ENCODE results near the gene TYSND1.
A peak's percentile ranks its signal among the peaks of the same experiment; 100 is the strongest.
"Not testable (repeated sequence)": the region's sequence is repeated elsewhere in the genome, so short reads cannot be mapped to it uniquely, and the experiment has no call there.

The TYSND1 gene

DNA sequence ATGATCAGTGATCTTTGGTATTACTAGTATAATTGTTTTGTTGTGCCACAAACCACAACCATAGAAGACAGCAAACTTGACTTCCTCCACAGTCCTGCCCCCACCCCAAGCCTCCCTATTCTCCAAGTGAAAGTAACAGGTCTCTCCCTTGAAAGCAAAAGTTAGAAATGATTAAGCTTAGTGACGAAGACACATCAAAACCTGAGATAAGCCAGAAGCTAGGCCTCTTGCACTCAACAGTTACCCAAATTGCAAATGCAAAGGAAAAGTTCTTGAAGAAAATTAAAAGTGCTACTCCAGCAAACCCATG is 16.3 kb upstream of the TYSND1 start:
- no peak for DNase-seq

DNA sequence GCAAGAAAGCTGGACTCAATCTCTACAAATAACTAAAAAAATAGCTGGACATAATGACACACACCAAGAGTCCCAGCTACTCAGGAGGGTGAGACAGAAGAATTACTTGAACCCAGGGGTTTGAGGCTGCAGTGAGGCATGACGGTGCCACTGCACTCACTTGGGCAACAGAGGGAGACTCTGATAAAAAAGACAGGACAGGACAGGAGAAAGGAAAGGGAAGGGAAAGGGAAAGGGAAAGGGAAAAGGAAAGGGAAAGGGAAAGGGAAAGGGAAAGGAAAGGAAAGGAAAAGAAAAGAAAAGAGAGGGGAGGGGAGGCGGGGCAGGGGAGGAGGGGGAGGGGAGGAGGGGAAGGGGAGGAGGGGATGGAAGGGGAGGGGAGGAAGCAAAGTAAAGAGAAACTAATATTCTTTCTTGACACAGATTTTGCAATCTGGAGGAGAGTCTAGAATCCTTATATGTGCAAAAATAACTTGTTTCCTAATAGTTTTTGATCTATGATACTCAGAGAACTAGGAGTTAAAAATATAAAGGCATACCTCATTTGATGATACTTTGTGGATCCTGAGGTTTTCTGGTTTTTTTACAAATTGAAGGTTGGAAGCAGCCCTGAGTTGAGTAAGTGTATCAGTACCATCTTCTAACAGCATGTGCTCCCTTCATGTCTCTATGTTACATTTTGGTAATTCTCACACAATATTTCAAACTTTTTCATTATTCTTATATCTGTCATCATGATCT is 15.8 kb upstream of the TYSND1 start:
- no peak for DNase-seq

DNA sequence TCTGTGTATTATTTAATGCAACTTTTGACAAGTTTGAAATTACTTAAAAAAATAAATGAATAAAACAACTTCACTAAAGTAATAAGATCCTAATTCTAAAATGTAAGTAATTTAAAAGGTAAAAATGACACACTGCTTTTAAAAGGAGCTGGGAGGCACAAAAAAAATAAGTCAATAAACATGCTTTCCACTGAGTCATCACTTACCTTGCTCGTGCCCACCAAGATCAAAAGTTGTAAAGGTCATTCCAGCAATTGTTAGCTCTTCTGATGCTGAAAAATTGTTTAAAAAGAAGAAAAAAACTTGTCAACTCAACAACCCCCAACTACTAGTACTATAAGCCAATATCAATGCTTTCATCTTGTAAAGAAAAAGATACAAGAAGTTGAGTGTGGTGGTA is 14.3 kb upstream of the TYSND1 start:
- no peak for DNase-seq

DNA sequence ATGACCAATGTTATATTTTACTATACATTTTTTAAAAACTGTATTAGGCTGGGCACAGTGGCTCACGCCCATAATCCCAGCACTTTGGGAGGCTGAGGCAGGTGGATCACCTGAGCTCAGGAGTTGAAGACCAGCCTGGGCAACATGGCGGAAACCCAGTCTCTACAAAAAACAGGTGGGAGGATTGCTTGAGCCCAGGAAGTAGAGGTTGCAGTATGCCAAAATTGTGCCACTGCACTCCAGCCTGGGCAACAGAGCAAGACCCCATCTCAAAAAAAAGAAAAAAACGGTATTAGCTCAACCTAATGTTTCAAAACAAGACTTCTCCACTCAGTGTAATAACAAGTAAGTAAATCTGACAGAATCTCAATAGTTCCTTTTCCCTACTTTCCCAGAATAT is 12.9 kb upstream of the TYSND1 start:
- not testable (repeated sequence) for DNase-seq

DNA sequence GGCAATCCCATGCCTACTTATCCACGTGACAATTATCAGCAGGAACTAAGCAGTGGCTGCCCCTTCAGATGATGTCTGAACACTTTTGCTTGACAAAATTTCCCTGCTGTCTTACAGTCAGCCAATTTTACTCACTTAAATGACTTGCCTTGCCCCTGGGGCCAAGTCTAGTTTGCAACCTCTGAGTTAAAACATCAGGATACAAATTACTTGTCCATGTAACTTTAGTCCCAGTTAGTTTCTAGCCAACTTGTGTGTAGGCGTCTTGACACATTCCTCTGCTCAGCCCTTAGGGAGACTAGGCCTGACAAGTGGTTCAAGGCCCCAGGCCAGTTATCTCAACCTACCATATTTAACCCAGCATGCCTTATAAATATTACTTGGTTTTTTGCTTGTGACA is 11.6 kb upstream of the TYSND1 start:
- no peak for DNase-seq

DNA sequence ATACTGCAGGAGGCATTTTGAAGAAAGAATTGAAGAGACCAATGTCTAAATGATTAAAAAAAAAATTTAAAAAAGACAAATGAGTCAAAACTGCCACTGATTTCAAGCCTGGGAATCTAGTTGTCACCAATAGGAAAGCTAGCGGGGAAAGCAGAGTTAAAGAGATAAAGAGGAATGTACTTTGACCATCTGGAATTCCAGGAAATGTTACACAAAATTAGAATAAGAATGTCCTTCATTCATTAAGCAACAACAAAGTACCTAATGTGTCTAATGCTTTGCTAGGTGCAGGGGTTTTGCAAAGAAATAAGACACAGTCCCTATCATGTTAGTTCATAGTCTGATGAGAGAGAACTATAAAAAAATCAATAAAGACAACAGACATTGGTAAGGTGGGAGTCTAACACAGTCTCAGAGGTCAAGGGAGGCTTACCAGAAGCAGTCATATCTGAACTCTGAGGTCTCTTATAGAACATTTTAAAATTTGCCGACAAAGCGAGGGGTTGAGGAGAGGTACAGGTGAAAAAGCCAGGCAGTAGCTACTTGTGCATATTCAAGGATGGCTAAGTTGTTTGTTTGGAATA is 8.8 kb upstream of the TYSND1 start:
- DNase-seq = no peak

DNA sequence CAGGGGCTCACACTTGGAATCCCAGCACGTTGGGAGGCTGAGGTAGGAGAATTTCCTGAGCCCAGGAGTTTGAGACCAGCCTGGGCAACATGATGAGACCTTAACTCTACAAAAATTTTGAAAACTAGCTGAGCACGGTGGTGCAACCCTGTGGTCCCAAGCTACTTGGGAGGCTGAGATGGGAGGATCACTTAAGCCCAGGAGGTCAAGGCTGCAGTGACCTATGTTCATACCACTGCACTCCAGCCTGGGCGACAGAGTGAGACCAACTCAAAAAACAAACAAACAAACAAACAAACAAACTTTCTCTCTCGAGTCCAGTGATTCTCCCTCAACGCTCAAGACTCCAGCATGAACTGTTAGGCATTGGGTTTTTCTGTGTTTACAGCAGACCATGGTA is 2.0 kb upstream of the TYSND1 start:
- DNase-seq = no peak

DNA sequence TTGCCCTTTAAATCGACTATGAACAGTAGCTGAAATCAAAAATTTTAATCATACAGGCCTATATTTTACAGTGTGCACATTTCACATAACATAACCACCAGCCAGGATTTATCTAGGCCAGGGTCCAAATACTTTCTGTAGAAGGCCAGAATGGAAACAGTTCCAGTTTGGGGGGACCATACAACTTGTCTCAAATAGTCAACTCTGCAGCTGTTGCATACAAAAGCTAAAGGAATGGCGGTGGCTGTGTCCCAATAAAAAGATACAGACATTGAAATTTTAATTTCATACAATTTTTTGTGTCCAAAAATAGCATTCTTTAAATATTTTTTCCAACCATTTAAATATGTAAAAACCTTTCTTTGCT is 742 bp upstream of the TYSND1 start:
- DNase-seq = no peak

DNA sequence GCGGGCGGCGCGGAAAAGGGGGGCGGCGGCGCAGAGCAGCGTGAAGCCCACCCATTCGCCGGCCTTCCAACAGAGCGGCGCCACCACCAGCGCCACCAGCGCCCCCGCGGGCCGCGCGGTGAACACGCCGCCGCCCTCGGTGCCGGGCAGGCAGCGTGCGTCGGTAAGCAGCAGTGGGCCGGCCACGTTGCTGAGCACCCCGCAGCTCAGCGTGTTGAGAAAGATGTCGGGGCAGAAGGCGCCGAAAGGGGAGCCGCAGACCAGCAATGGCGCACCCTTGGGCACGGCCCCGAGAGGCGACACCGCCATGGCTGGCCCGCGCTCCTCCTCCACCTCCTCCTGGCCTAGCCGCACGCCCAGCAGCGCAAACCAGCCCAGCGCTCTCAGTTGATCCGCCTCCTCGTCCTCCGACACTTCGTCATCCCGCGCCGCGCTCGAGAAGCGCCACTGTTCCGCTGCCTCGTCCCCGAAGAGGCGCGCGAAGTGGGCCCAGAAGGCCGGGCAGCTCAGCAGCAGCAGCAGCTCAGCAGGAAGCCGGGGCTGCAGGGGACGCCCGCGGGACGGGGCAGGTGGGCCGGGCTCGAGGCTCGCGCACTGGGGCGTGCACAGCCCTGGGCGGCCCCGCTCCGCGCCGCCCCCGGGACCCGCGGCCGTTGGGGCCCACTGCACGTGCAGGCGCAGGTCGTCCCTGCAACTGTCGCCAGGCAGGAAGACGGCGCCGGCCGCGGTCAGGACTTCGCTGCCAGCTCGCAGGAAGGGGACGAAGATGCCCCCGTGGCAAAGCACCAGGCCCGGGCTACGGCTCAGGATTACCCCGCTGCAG is 623 bp downstream of the TYSND1 start:
- peak; percentile 14 to 65 for DNase-seq

DNA sequence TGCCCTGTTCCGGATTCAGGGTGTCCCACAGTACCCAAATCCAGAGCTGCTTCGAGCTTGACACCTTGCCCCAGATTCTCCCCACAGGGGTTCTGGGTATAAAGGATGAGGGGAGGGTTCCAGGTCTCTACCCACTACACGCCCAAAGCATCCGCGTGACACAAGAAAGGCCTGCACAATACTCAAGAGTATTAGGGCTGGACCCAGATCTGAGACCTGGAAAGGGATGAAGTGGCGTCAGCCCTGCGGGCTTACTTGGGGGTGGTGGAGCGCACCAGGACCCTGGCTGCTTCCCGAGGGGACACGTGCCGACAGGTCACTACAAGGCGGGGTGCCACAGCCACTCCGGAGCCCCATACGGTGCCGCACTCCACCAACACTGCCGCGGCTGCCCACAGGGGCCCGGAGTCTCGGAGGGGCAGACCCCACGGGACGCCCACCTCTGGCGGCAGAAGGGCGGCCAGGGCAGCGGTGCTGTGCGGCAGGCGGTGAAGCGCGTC is 1.3 kb downstream of the TYSND1 start:
- DNase-seq = no peak

DNA sequence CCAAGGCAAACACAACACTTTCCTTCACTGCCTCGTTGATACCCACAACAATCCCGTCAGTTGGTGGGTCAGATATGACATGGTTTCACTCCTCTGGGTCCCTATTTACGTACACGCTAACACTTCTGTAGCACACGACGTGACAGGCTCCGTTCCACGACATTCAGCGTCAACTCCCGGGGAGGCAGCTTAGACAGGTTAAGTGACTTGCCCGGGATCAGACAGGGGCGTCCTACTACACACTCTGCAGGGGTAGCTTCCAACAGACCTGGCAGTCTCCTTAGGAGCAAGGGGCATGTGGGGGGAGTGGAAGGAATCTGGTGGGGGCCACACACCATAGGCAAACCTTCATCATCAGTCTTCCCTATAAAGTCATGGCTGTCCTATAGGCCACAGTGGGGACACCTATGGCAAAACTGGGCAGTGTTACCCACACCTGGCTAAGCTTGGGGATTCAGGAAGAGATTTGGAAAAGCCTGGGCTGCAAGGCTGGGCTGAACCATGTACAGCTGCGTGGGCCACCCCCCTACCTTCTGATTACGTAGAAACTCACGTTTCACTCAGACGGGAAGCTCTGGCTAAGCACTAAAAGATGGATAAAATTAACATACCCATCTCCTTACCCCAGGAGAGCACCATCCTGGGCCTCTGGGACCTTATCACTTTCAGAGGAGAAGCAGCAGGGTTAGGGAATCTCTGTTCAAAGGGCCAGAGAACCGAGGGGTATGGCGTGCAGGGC is 2.0 kb downstream of the TYSND1 start:
- no peak for DNase-seq

DNA sequence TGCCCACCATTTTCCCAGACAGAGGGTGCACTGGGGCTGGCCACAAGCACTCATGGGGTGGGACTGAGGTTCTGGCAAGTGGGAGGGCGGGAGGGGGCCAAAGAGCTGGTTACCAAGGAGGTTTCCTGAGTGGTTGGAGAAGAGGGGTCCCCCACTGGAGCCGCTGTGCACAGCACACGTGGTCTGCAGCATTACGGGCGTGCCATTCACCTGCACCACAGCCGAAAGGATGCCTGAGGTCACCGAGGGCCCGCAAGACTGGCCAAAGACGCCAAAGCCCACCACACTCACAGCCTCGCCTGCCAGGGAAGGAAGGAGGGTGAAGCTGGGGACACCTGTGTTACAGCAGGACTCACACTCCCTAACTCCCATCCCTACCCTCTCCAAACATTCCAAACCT is 3.9 kb downstream of the TYSND1 start:
- no peak for DNase-seq

DNA sequence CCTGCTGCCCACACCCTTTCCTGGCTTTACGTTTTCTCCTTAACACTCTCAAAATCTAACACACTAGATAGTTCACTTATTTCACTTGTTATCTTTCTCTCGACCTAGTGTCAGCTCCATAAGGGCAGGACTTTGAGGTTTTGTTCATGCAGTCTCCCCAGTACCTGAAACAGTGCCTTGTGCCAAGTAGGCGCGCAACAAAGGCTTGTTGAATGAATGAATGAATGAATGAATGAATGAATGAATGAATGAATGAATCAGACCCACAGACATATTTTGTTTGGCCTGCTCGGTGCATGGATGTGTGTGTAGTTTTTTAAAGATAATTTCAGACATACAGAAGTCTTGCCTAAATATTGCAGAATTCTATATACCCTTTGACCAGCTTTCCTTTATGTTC is 6.2 kb downstream of the TYSND1 start:
- no peak for DNase-seq

DNA sequence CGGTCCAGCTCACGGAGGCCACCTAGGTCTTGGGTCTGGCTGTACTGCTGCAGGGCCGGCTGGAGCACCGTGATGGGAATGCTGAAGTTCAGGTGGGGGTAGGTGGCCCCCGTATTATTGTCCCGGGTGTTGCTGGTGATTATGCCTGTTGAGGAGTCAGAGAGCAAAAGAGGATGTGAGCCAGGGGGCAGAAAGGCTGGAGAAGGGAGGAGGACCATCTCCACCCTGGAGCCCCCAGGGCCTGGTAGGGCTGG is 6.6 kb downstream of the TYSND1 start:
- DNase-seq = no peak

DNA sequence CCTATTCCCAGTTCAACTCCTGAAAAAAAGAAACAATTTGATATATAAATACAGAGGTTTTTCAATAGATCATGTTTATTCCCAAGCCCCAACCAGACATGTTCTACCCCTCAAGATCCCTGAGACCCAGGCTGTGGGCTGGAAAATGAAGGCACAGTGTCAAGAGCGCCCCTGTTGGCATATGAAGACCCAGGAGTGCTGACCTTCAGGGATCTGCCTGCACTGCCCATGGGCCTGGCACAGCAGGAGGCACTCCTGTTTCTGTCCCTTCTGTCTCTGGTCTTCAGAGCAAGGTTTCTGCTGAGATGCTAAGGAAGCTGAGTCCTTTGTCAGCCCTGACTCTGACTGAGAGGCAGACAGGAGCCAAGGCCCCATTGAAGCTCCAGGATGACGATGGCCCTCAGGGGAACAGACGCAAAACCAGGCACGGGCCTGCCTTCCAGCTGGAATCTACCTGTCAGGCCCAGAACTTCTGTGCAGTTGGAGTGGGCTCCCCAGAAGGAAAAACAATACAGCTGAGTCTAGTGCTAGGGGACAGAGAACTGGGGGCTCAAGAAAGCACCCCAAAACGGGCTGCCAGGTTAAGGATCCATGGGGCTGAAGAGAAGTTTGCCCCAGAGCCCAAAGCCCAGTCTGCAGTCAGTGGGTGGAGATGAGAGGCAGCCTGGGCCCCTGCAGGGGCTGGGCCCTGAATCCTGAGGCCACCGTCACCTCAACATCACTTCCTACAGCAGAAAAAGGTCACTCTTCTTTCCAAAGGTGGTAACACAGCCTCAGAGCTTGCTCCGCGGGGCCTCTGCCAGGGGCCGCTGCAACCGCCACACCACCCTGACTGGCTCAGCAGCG is 7.1 kb downstream of the TYSND1 start:
- DNase-seq = no peak

DNA sequence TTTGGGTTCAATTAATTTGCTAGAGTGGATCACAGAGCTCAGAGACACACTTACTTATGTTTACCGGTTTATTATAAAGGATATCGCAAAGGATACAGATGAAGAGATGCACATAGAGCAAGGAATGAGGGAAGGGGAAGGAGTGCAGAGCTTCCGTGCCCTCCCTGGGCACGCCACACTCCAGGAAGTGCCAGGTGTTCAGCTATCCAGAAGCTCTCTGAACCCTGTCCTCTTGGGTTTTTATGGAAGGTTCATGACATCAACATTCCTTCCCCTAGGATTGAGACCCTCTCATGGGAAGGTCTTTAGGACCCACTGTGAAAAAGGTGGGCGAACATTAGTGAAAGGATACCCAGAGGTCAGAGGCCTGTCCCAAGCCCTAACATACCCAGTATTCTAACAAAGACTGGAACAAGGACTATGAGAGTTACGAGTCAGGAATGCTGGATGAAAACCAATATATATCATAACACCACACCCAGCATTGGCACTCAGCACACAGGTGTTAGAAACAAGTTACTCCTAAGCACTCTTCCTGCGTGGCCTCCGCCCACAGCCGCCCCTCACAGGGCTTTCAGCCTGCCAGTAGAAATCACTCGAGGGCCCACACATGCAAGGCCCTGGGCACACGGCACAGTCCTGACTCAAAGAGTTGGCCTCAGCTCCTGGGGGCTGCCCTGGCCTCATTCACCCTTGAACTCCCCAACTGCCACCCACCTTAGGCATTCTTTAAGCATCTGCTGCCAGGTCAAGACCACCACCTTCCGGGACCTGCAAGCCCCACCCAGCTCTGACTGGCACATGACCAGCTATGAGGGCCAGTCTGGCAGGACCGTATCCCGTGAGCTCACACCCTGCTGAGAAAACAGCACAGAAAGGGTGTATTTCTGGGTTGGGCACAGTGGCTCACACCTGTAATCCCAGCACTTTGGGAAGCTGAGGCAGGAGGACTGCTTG is 8.3 kb downstream of the TYSND1 start:
- DNase-seq = no peak

DNA sequence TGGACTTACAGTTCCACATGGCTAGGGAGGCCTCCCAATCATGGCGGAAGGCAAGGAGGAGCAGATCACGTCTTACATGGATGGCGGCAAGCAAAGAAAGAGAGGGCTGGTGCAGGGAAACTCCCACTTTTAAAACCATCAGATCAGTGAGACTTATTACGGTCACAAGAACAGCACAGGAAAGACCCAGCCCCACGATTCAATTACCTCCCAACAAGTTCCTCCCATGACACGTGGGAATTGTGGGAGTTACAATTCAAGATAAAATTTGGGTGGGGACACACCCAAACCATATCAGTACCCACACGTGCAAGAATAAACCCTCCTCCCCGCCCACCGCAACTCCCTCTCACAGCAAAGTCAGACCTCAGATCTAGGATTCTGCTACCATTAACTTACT is 9.4 kb downstream of the TYSND1 start:
- DNase-seq = no peak

DNA sequence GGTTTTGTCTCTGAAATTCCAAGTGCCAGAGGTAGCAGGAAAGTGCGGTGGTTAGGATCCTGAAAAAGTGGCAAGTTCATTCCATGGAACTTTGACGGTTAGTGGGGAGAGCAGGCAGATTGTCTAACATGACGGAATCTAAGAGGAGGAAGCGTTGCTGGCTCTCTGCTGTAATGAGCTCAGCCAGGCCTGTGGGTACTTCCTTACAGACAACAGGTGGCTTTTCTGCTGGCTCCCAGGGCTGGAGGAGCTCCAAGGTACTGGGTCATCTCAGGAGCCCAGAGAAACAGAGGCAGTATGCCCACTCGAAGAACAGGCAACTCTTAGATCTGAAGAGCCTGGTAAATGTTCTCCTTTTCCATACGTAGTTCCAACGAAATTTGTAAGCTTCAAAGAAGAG is 10.8 kb downstream of the TYSND1 start:
- no peak for DNase-seq

DNA sequence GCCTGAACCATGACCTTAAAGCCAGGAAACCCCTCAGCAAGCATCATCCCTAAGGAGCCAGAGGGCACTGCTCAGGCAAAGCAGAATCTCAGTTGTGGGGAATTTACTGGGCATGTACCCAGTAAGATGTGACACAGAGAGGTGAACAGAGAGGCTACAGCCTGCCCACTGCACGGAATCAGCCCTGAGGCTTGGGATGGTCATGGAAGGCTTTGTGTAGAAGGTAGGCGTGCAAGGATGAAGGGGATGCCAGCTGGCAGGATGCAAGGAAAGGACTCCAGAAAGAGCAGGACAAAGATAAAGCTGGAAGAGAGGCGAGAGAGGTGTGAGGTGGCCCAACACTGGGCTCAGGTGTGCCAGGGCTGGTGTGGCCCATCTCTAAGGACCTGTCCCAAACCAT is 11.5 kb downstream of the TYSND1 start:
- no peak for DNase-seq

DNA sequence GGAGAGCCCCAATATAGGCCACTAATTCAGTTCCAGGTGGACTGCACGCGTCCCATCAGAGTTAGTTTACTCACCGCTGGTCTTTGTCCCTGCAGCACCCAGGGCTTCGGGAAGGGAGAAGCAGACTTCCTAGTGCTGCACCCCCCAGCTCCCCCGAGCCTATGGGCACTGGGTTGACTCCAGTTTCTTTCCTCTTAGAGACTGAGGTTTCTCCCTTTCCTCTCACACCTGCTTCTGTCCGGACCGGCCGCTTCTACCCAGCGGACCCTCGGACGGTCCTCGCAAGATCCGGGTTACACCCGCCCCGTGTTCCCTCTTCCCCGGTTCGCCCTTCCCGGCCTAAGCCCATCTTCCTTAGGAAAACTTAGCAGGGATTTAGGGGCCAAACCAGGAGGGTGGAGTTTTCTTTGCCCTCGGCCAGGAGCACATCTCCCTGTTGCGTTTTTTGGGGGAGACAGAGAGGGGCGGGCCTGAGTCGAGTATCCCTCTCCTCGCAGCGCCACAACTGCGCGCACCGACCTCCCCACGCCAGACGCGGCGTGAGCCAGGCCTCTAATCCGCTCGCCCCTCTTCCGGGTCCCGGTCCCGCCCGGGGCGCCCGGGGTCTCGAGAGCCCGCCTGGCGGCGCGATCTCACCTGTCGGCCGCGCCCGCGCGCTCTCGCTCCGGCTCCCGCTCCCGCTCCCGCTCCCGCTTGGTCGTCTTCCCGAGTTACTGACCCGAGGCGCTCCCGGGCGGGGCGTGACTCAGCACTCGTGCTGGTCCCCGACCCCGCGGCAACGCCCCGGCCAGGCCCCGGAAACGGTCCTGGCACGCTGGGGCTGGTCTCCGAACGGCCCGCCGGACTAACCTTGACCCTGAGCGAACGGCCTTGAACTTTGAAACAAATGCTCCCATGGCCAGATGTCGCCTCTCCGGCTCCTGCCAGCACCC is 14.1 kb downstream of the TYSND1 start, which contains the start of gene AIFM2:
TSS of gene AIFM2 (minus strand) at position 728 of the 932 bp plus-strand sequence. CDS start 8,741 bp downstream, outside the sequence.
- peak in 1 of 2 experiments; percentile 30 for DNase-seq
